Mucosa of rectum (tissue), 2 donors: Measurements from ENCODE around the gene YWHAQ.

Experiments used
- H3K27ac ChIP-seq, 2 donors: one replicate each; pipeline ENCODE4 v1.7.0; 2013; ENCODE audit warnings: inconsistent platforms in 2 of 2, low read depth in 2 of 2, low read length in 2 of 2
- H3K27me3 ChIP-seq, 2 donors: one replicate each; pipeline ENCODE4 v1.7.0; 2013; ENCODE audit warnings: low read length in 2 of 2; ENCODE audit not compliant: control insufficient read depth in 2 of 2, insufficient read depth in 2 of 2
- H3K36me3 ChIP-seq, 2 donors: one replicate each; pipeline ENCODE4 v1.7.0; 2013; ENCODE audit warnings: low read length in 2 of 2; ENCODE audit not compliant: control insufficient read depth in 2 of 2, insufficient read depth in 2 of 2
- H3K4me1 ChIP-seq, 2 donors: one replicate each; pipeline ENCODE4 v1.7.0; 2013; ENCODE audit warnings: low read length in 2 of 2, mild to moderate bottlenecking in 1 of 2; ENCODE audit not compliant: control insufficient read depth in 2 of 2, insufficient read depth in 2 of 2
- H3K4me3 ChIP-seq, 2 donors: one replicate each; pipeline ENCODE4 v1.7.0; 2013; ENCODE audit warnings: low read length in 2 of 2
- H3K9ac ChIP-seq, 2 donors: one replicate each; pipeline ENCODE4 v1.7.0; 2013; ENCODE audit warnings: low read length in 2 of 2, low read depth in 1 of 2, mild to moderate bottlenecking in 1 of 2
- H3K9me3 ChIP-seq, 2 donors: one replicate each; pipeline ENCODE4 v1.7.0; 2013; ENCODE audit warnings: low read length in 2 of 2; ENCODE audit not compliant: control insufficient read depth in 2 of 2
- donor health status: healthy.
- donor health status: Normal muscosa, but diverticular disease.

Gene YWHAQ

DNA sequence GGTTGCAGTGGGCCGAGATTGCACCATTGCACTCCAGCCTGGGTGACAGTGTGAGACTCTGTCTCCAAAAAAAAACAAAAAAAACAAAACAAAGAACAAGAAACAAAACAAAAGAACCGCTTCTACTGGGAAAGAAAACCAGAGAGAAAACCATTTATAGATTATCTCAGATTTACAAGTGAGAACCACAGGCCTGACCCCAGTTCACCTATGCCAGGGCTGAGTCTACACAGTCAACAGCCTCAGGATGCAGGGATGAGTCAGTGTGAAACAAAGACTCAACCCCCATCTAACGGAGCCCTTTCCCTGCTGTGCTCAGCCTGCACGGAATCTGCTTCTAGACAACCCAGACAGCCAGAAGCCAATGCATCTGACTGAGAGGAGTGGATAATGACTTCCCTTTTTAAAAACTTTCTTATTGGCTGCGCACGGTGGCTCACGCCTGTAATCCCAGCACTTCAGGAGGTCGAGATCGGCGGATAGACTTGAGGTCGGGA lies 25.5 kb upstream of the YWHAQ start:
- no peaks in the 10 kb centered on the region for H3K4me1 ChIP-seq
- no peaks in the 10 kb centered on the region for H3K36me3 ChIP-seq
- H3K9ac ChIP-seq = no peak overlapping the region
- no peak overlapping the region for H3K27ac ChIP-seq
- H3K9me3 ChIP-seq = no peaks in the 10 kb centered on the region
- peaks cover 0 to 2% of the 10 kb centered on the region in 2 donors for H3K27me3 ChIP-seq
- H3K4me3 ChIP-seq = no peak overlapping the region

DNA sequence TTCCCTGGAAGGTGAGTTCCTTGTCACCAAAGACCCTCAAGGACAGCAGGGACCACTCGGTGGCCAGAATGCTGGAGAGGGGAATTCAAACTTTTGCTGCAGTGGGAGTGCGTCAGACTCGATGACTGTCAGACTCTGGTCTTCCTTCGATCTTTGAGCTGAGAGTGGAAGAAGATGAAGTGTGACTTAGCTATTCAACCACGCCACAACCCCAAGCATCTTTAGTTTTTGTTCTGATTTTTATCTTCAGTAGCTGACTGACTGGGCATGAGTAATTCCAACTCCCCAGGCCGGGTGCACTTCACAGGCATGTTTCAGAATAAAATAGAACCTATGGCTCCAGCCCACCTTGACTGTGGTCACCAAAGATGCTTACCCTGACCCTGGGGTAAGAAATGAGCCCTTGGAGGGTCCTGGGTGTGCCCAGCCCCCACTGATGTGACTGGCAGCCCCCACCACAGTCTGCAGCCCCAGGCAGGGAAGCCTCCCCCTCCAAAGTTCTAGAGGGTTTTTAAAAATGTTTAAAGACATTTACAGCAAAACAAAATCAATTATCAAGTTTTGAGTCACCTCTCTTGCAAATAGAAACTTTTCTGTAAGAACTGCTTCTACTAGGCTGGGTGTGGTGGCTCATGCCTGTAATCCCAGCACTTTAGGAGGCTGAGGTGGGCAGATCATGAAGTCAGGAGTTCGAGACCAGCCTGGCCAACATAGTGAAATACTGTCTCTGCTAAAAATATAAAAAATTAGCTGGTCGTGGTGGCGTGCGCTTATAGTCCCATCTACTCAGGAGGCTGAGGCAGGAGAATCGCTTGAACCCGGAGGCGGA lies 24.9 kb upstream of the YWHAQ start:
- no peak overlapping the region for H3K27ac ChIP-seq
- no peak overlapping the region for H3K4me3 ChIP-seq
- no peaks in the 10 kb centered on the region for H3K36me3 ChIP-seq
- peaks cover 0 to 2% of the 10 kb centered on the region in 2 donors for H3K27me3 ChIP-seq
- H3K4me1 ChIP-seq = no peaks in the 10 kb centered on the region
- H3K9me3 ChIP-seq = no peaks in the 10 kb centered on the region
- no peak overlapping the region for H3K9ac ChIP-seq

DNA sequence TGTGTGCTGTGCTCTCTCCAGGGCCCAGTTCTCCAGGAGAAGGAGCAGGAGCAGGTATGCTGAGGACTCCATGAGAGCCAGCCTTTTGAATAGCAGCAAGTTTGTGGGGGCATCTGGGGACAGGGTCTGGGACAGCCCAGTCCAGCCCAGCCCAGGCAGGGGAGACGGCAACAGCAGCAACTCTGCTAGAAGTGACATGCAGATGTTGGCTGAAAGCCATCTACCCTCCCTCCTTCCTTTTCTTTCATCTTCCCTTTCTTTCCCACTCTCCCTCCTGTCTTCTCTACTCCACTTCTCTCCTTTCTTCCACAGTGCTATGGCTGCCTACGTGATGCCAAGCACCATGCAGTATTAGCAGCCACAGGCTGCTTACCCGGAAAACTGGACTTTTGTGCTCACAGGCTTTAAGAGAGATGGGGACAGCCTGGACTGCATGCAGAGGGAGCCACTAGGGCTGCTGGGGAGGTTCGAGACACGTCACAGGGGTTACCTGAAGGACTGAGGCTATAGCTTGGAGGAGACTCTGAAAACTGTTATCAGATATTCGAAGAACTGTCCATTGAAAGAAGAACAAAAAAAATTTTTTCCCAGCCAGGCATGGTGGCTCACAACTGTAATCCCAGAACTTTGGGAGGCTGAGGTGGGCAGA lies 23.8 kb upstream of the YWHAQ start:
- Histone ChIP-seq H3K27ac (no peak overlapping the region), H3K9me3 (no peaks in the 10 kb centered on the region), H3K4me3 (no peak overlapping the region), H3K36me3 (no peaks in the 10 kb centered on the region), H3K9ac (no peak overlapping the region), H3K27me3 (peaks cover 0 to 2% of the 10 kb centered on the region in 2 donors), H3K4me1 (no peaks in the 10 kb centered on the region)

- Histone ChIP-seq H3K4me3 (no peak overlapping the region), H3K9ac (no peak overlapping the region), H3K27me3 (peaks cover 0 to 2% of the 10 kb centered on the region in 2 donors), H3K36me3 (no peaks in the 10 kb centered on the region), H3K4me1 (no peaks in the 10 kb centered on the region), H3K27ac (no peak overlapping the region), H3K9me3 (no peaks in the 10 kb centered on the region)
Measured at GRCh38 chr2:9653485-9654271, 22.9 kb upstream of the YWHAQ start.

- Histone ChIP-seq H3K4me3 (no peak overlapping the region), H3K9ac (no peak overlapping the region), H3K27me3 (peaks cover 0 to 2% of the 10 kb centered on the region in 2 donors), H3K9me3 (no peaks in the 10 kb centered on the region), H3K36me3 (no peaks in the 10 kb centered on the region), H3K4me1 (no peaks in the 10 kb centered on the region), H3K27ac (no peak overlapping the region)
Measured at GRCh38 chr2:9652898-9653479, 22.2 kb upstream of the YWHAQ start.

- no peaks in the 10 kb centered on the region for H3K36me3 ChIP-seq
- H3K27me3 ChIP-seq = peaks cover 0 to 2% of the 10 kb centered on the region in 2 donors
- H3K9me3 ChIP-seq = no peaks in the 10 kb centered on the region
- H3K4me1 ChIP-seq = no peaks in the 10 kb centered on the region
- no peak overlapping the region for H3K4me3 ChIP-seq
- no peak overlapping the region for H3K9ac ChIP-seq
- no peak overlapping the region for H3K27ac ChIP-seq
Measured at GRCh38 chr2:9652267-9652666, 21.5 kb upstream of the YWHAQ start.

- H3K4me3 ChIP-seq = no peak overlapping the region
- no peak overlapping the region for H3K9ac ChIP-seq
- no peaks in the 10 kb centered on the region for H3K9me3 ChIP-seq
- H3K36me3 ChIP-seq = no peaks in the 10 kb centered on the region
- H3K27ac ChIP-seq = no peak overlapping the region
- H3K4me1 ChIP-seq = no peaks in the 10 kb centered on the region
- peaks cover 0 to 2% of the 10 kb centered on the region in 2 donors for H3K27me3 ChIP-seq
Measured at GRCh38 chr2:9650119-9650821, 19.5 kb upstream of the YWHAQ start.

- H3K9ac ChIP-seq = no peak overlapping the region
- peaks cover 0 to 2% of the 10 kb centered on the region in 2 donors for H3K27me3 ChIP-seq
Measured at GRCh38 chr2:9649261-9649660, 18.5 kb upstream of the YWHAQ start.

GRCh38 chr2:9648821-9649220 lies 18.0 kb upstream of the YWHAQ start:
- Histone ChIP-seq H3K36me3 (no peaks in the 10 kb centered on the region), H3K27me3 (peaks cover 0 to 2% of the 10 kb centered on the region in 2 donors), H3K4me1 (peaks cover 0 to 2% of the 10 kb centered on the region in 2 donors), H3K4me3 (no peak overlapping the region), H3K9ac (no peak overlapping the region), H3K9me3 (no peaks in the 10 kb centered on the region), H3K27ac (no peak overlapping the region)

More at GRCh38 chr2:9649261-9649660, 18.5 kb upstream of the YWHAQ start:
- Histone ChIP-seq H3K4me3 (no peak overlapping the region), H3K4me1 (peaks cover 0 to 2% of the 10 kb centered on the region in 2 donors), H3K27ac (no peak overlapping the region), H3K9me3 (no peaks in the 10 kb centered on the region), H3K36me3 (no peaks in the 10 kb centered on the region)
